NT2/D1 (cell line): Measurements from ENCODE around the gene BRINP3.

Source experiments
- SUZ12 ChIP-seq: IDR thresholded peaks from 2 replicates; pipeline ENCODE4 v1.6.1; 2011; ENCODE audit not compliant: insufficient read length, insufficient read depth; ENCODE audit errors: extremely low read depth
- YY1 ChIP-seq: IDR thresholded peaks from 2 replicates; pipeline ENCODE4 v1.6.1; 2011; ENCODE audit not compliant: insufficient read length, insufficient read depth
- ZNF274 ChIP-seq: IDR thresholded peaks from 2 replicates; pipeline ENCODE4 v1.6.1; 2011; ENCODE audit warnings: mild to moderate bottlenecking, low read depth, low read length

DNA sequence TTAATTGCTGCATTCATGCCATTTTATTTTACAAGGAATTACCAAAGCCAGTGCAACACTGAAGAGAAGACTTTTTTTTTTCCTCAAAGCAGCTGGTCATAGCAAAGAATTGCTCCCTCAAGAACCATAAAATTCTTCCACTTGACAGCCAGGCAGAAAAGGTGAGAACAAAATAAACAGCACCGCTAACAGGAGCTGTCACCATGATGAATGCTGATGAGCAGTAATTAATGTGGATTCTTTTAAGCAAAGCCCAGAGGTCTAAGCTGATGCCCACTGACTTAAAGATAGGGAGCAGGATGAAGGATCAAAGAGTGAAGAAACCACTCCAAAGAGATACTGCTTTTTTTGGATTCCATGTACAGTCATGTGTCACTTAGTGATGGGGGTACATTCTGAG, 428.4 kb downstream of the BRINP3 start:
- TF ChIP-seq ZNF274 (no peak), SUZ12 (no peak), YY1 (no peak)
